Measurements from ENCODE around the gene MICAL3.

The MICAL3 gene

DNA sequence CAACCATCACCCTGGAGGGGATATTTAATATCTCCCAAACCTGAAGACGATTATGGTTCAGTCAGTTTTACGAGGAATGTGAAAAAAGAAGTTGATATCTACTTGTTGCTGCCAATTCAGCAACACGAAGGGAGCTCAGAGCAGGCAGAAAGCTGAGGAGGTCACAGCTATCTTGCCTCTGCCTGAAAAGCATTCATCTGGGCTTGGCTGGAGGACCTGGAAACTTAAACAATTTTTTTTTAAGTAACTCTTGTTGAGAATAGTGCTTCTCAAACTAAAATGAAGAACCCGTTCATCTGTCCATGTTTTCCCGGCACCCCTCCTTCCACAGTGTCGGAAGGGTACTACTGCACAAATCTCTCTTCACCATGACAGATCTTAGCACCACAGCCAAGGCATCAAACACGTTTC lies 98.9 kb downstream of the MICAL3 start:
- DNase-seq, result no peak

DNA sequence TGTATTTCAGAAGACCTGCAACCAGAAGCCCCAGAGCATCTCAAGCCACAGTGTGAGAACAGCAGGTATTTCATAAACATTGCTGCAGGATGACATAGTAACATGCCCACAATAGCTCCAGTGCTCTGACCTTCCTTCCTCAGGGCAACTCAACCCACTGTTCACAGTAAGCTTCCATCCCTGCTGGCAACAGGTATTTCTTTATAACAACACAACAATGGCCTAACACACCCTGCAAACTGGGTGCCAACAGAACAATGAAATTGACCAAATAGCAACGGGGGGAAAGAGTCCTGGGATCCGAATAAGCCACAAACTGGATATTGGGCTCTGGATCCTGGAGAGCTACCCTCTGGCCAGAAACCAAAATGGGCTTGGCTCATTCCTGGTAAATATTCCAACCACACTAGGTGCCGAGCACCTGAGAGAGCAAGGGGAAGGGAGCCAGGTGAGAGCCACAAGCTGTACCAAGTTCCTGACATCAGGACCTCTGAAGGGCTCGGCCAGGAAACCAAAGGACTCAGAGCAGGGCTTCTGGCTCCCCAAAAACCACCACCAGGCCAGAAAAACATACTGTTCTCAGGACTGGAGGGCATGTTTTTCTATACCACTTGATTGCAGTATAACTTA lies 99.5 kb downstream of the MICAL3 start:
- DNase-seq, result no peak

DNA sequence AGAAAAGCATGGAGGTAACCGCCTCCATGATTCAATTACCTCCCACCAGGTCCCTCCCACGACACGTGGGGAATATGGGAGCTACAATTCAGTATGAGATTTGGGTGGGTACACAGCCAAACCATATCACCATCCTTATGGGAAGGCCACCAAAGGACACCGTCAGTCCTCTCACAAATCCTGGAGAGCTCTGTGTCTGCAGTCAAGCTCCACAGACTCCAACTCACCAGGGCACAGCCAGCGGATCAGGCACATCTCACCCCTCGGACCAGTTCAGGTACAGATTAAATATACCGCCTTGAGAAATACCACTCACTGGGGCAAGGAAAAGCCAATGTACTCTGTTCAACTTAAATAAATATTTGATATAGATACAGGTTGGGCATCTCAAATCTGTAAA lies 100.3 kb downstream of the MICAL3 start:
- no peak for DNase-seq

DNA sequence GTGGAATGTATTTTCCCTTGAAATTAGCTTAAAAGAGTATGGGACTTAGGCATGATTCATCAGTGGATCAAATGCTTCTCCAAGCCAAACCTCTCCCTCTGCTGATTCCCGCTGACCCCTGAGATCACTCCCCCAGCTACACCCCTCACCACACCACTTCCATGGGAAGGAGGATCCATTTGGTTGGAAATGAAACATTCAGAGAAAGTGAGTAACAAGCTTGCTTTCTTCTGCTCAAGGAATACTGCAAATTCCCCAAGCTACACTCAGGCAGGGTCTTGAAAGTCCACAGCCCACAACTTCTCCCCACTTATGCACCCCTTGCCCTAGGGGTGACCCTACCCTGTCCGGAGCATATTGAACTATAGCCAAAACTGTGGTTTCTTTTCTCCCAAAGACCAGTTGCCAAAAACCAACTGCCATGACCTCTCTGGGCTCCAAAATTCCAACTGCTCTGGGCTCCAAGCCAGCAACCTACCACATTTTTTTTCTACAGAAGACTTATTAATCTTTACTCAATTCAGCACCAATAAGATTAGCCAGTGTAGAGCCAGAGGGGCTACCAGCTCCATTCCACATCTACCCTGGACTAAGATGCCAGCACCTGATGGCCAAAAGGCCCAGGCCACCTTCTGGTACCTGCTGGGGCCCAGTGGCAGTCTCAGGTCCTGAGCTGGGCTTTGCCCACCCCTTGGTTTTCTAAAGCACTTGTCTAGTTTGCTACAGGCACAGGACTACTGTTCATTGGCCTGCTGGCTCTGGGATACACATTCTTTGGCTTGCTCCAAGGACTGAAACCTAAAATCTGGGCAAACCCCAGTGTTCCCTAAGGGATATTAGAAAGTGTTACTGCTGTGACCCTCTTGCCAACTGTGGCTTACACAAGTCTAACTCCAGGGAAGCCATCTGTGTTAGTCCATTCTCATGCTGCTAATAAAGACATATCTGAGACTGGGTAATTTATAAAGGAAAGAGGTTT lies 101.1 kb downstream of the MICAL3 start:
- DNase-seq, result no peak

DNA sequence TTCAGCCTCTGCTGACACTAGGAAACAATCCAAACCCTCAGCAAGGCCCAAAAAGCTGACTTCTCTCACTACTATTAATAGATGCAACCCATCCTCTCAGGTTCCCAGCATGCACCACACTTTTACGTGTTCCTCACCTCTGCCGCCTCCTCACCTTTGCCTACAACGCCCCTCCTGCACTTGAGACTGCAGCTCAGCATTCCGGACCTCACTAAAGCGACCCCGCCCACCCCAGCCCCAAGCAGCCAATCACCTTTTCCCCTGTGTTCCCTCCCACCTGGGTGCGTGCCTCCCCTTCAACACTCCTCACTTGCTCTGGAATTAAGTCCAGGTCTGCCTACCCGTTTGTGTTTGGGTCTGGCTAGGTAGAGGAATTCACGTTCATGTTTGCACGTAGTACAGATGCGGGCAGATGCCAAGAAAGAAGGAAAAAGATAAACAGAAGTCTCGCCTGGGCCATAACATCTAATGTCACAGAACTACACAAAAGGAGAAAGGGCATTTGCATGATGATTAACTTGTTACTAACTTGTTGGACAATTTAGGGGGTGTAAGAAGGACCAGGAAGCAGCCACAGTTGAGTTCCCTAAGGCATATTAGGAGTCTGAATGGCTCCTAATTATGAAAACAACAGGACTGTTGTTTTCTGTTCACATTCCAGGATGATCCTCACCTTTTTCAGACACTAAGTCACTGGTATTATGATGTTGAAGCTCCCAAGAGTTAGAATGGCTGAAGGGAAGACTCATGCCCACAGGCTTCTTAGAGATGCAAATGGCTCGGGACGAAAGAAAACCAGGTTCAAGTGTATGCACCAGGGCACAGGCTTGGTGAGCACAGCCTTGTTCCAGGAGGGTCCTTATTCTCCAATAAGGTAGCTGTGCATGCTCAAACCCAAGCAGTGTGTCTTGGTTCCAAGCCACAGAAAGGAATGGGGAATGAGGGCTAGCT lies 102.2 kb downstream of the MICAL3 start:
- DNase-seq, result no peak

DNA sequence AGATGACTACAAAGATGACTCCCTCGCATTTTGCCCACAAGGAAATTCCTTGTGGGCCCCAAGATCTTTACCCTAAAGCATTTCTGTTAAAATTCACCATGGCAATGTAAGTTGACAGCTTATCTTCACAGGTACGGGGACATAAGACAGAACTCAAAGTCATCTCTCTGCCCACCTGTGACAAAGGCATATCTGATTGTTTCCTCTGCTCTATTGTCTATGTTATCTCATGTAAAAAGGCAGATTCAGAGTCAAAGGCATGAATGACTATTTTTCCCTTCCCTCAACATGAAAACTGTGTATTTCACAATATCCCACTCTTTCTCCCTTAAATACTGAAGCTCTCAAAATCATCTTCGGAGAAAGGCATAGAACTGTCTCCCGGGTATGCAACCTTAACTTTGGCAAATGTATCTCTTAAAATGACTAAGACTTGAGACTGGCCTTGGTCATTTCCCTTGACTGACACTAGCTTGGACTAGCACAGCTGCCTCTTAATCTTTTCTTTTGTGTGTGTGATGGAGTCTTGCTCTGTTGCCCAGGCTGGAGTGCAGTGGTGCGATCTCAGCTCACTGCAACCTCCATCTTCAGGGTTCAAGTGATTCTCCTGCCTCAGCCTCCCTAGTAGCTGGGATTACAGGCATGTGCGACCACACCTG lies 103.2 kb downstream of the MICAL3 start:
- no peak for DNase-seq

DNA sequence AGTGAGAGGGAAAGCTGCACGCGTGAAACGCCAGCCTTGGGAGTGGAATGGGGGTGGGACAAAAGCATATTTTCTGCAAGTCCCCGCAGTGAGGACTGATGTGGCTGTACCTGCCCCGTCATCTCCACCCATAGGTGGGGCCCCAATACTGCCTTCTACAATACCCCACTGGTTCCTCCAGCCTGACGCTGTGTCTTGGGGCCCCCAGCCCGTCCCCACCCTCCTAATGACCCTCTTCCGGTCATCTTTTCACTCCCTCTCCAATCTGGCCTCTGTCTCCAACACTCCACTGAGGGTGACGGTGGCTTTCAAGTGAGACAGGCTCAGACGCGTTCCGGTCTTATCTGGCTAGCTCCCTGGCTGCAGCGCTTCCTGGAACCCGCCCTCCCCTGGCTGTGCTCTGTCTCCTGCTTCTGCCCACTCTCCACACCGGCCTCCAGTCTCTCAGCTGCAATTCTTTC lies 104.2 kb downstream of the MICAL3 start:
- no peak for DNase-seq

DNA sequence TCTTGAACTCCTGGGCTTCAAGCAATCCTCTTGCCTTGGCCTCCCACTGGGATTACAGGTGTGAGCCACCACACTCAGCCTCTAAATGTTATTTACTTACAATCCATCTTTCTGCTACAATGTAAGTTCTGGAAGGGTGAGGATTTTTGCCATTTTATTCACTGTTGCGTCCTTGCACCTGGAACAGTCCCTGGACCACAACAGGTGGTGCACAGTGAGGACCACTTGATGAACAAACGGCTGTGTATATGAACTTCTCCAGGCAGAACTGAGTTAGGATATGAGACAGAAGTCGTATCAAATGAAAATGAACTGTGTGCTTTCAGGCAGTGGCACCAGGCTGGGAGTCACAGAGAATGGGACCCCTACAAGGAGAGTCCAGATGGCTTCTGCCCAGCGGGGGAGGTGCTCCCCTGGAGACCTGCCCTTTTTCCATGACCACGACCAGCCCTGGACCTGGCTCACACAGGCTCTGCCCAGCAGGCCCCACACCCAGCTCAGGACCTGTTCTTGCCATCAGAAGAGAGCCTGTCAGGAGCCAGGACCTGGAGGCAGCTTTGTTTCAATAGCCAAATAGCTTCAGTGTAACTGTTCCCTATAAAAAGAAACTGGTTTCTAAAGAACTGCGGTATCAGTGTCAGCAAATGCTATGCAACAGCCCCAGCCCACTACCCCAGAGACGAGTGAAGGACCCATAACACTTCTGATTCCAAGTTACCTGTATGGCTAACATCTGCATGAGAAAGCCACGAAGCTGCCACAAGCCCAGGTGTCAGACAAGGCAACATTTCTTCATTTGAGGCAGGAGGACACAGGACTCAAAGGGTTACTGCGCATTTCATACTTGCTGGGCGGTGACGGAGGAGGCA lies 104.9 kb downstream of the MICAL3 start:
- no peak for DNase-seq

DNA sequence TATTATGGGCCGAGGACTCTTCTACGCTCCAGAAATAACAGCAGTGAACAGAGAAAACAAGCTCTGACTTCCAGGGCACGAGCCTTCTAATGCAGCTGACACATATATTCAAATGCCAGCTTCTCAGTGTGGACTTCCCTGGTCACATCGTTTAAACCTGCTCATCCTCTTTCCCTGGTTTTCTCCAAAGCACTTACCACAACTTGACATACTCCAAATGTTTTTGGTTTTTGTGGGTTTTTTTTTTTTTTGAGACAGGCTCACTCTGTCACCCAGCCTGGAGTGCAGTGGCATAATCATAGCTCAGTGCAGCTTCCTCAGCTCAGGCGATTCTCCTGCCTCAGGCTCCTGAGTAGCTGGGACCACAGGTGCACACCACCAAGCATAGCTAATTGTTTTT lies 105.5 kb downstream of the MICAL3 start:
- DNase-seq, result no peak

DNA sequence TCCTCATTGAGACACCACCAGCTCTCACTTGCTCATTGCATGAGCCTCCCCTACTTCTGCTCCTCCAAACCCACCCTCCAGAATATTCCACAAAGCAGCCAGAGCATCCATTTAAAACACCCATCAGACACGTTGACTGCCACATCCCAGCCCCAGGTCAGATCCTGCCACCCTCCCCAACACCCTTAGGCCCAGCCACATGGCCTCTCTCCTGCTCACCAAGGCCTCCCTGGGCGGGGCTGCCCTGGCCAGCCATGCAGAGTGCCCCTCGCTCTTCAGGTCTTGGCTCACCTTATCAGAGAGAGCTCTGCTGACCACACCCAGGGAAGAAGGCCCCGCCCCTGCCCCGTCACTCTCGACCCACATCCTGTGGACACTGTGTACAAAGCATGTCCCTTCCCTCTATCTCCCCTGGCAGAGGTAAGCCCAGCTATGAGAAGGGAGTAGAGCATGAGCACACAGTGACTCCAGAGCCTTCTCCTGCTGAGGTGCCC lies 106.8 kb downstream of the MICAL3 start:
- DNase-seq, result no peak

DNA sequence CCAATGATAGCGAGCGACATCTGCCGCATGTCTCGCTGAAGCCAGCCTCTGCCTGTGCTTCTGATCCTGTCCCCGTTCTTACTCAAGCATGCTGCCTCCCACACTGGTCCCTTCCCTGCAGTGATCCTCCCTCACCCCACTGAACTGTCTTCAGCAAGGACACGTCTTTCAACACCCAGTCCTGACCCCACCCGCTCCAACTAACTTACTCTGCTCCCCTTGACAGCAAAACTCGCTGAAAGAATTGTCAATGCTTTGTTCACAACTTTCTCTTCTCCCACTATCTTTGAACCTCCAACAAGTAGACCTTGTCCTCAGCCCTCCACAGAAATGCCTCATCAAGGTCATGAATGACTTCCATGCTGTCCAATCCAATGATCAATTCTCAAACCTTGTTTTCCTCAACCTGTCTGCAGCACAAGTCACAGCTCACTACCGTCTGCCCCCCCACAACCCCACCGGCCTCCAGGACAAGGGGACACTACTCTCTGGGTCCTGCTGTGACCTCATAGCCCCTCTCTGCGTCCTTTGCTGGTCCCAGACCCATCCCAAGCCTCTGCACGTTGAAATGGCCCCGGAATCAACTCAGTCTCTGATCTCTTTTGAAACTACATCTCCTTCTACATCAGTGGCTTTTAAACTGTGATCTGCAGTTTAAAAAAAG lies 108.0 kb downstream of the MICAL3 start:
- no peak for DNase-seq

DNA sequence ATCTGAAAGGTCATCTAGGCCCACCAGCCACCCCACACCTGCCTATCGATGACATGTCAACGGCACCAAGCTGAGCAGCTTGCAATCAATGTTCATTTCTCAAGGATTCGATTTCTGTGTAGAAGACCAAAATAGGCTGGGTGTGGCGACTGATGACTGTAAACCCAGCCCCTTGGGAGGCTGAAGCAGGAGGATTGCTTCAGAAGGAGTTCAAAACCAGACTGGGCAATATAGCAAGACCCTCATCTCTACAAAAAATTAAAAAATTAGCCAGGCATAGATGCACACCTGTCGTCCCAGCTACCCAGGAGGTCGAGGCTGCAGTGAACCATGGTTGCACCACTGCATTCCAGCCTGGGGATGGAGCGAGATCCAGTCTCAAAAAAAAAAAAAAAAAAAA lies 108.7 kb downstream of the MICAL3 start:
- DNase-seq, result no peak

DNA sequence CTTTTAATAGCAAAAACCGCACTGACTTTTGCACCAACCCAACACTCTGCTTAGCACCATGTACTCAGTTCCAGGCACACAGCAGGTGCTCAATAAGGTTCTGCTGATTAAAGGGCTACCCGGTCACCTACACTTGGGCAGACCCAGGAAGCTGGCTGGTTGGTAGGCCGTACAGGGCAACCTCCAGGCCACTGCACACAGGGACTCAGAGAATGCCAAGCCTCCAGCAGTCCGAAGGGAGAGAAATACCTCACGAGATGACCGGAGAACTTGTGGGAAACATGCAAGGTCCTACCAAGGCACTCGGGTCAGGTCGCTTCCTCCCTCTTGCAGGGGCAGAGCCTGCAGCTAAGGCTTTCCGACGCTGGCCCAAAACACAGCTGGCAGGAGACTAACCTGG lies 109.2 kb downstream of the MICAL3 start:
- DNase-seq, result no peak

DNA sequence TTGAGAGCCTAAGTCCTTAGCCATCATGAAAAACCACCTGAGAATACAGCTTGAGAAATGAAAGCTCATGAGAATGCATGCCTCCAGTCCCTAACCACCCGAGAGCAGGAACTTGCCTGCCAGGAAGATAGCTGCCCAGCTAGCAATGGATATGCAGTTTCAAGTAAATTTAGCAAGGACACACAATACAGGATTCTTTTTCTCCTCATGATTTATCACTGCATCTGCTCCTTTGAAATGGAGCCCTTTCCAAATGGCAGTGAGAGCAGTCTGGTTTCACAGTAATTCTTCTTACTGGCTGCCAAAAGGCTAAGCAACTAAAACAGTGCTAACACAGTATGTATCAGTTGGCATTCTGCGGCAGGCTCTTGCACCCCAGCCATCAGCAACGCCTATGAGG lies 109.9 kb downstream of the MICAL3 start:
- DNase-seq, result no peak

DNA sequence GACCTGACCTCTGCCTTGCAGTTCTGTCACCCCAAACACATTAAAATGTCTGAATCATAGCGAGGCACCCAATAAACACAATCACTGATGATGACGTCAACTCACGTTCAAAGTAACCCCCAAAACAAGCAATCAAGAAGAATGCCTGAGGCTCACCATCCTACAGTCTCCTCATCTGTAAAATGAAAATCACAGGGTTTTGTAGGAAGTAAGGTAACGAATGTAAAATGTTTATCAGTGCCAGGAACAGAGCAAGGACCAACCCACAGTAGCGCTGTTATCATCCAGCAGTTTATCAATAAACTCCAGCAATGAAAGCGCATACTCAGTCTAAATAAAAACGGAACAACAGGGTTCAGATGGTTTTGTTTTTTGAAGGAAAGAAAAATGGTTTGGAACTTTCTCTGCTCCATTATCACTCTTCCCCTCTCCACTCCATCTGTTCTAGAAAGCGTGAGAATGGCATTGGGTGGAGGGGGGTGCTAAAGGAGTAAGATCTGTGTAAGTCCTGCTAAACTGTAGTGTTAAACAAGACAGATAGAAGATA lies 110.5 kb downstream of the MICAL3 start:
- no peak for DNase-seq

DNA sequence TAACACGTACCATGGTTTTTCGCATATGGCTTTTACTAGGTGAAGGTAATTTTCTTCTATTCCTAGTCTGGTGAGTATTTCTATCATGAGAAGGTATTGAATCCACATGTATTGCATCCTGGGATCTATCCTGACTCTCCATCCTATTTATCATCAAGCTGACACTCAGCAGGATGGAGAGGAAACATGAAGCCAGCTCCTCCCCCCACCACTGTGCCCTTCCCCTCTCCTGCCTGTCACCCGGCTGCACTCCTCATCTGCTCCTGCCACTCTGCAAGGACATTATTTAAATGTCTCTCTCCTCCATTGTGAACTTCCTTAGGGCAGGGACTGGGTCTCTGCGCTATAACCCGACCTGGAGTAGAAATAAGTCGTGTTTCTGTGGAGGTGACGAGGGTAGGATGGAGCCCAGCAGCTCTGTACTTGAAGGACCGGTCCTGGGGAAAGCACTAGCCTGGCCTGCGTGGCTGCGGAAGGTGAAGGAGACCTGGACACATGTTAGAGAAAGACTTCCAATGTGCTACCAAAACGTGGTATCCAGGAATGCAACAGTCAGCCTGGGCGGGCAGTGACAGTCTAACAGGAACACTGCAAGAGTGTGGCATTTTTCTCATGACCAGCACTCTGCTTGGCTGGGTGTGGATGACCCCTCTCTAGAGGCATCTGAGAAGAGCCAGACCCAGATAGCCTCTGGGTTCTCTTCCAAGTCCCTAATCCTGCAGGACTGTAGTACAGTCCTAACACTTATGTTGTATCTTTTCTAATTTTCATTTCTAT lies 111.2 kb downstream of the MICAL3 start:
- DNase-seq, result no peak

DNA sequence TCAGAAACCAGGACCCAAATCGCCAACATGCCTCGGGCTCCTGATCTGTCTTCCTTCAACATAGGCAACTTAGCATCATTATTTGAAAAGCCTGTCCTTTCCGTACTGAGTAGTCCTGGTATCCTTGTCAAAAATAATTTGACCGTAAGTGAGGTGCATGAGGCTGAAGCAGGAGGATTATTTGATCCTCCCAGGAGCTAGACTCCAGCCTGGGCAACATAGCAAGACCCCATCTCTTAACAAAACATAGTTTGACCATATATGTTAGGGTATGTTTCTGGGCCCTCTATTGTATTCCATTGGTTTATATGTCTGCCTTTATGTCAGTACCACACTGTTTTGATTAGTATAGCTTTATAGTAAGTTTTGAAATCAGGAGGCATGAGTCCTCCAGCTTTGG lies 112.5 kb downstream of the MICAL3 start:
- DNase-seq, result no peak

DNA sequence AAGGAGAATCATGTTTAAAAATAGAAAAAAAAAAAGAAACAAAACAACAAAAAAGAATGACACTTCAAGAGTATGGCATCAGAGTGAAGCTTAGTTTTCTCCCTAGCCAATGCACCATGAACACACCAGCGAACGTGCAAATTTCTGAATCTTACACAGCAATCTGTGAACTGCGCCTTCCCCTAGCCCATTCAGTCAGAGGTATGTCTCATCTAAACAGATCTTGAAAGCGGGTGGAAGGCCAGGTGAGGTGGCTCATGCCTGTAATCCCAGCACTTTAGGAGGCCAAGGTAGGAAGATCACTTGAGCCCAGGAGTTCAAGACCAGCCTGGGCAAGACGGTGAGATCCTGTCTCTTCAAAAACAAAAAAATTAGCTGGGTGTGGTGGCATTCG lies 113.1 kb downstream of the MICAL3 start:
- no peak for DNase-seq

DNA sequence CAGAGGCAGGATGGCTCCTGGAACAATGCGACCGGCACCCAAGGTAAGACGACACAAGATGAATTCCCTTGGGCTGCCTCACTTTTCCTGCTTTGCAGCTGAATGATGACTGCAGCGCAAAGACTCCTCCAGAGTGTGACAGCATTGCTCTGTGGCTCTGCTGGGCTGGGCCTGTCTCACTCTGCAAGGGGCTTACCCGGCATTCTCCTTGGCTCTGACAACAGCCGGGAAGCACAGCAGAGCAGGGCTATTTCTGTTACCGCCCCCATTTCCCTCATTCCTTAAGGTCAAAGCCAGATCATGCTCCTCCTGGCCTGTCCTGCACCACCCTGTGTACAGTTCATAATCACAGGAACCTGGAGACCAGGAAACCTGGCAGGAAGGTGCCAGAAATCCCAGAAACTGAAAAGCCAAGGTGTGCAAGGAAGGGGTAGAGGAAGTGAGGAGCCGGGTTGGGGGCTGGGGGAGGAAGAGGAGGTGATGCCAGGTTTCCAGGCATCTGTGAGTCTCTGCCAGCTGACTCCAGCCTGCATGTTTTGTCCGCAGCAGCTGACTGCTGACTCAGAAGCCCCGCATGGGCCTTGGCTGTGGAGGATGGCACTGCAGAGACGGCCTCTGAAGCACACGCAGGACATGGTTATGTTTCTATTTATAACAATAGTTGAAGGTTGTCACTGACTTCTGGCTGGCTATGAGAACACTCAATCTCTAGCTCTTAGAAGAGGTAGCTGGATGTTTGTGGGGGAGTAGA lies 113.6 kb downstream of the MICAL3 start:
- no peak for DNase-seq

Measured in activated CD8-positive, alpha-beta memory T cell treated with anti-CD3 and anti-CD28 coated beads for 24 hours (primary cell).